Prostate gland (tissue), 2 donors: ENCODE measurements around the gene KIR2DL1. TPM values are rescaled to one million over a fixed set of nuclear protein-coding genes. Genes with fewer than 3 reads are reported as not detected.
"Not testable (repeated sequence)": the region's sequence is repeated elsewhere in the genome, so short reads cannot be mapped to it uniquely, and the experiment has no call there.

Source experiments
- DNase-seq: peaks from one replicate; pipeline ENCODE4 v3.0.0-alpha.2; 2019; ENCODE audit warnings: low spot score
- H3K27ac ChIP-seq, 2 donors: fragments of 200-600 bp; sonication (generic); 2 replicates each; pipeline ENCODE4 v1.5.1; 2017 to 2019
- H3K27me3 ChIP-seq: fragments of 200-600 bp; sonication (generic); replicated peaks from 2 replicates; pipeline ENCODE4 v1.5.1; 2019; ENCODE audit not compliant: insufficient read depth
- H3K36me3 ChIP-seq, 2 donors: fragments of 200-600 bp; sonication (generic); 1 replicate in 1 of 2; 2 replicates in 1 of 2; pipeline versions ENCODE4 v1.5.1 to v1.8.1; 2017 to 2019
- H3K4me1 ChIP-seq: fragments of 200-600 bp; sonication (generic); replicated peaks from 2 replicates; pipeline ENCODE4 v1.5.1; 2019
- H3K4me3 ChIP-seq, 2 donors: fragments of 200-600 bp; sonication (generic); 2 replicates each; pipeline ENCODE4 v1.5.1; 2017 to 2019
- H3K9me3 ChIP-seq: fragments of 200-600 bp; sonication (generic); 2 replicates; pipeline ENCODE4 v1.5.1; 2017
- CTCF ChIP-seq, 4 experiments: fragments of 200-600 bp in 2 of 4; fragments of 450-650 bp in 2 of 4; sonication (generic) in 2 of 4; IDR thresholded peaks; 1 replicate in 3 of 4; 2 replicates in 1 of 4; pipeline ENCODE4 v1.5.1; 2016 to 2019; ENCODE audit warnings: antibody characterized with exemption in 4 of 4, mild to moderate bottlenecking in 2 of 4, moderate library complexity in 2 of 4
- POLR2A ChIP-seq: fragments of 450-650 bp; IDR thresholded peaks from one replicate; pipeline ENCODE4 v1.6.1; 2016; ENCODE audit warnings: antibody characterized with exemption, mild to moderate bottlenecking
- POLR2AphosphoS5 ChIP-seq: sonication (generic); formaldehyde crosslinking; IDR thresholded peaks from one replicate; pipeline ENCODE4 v1.6.1; 2017; ENCODE audit warnings: antibody characterized with exemption
- WGBS: methylation state at CpG from one replicate; pipeline ENCODE4 v1.1.5; 2018; 5-methylcytosine and 5-hydroxymethylcytosine counted together
- intact Hi-C: fragments of 100-400 bp; cut with DNase I; formaldehyde crosslinking; loops from one replicate; pipeline ENCODE4 v1.14.2; 2022
- total RNA-seq, 2 donors: library from RNA; depleted of rRNA; stranded (reverse); fragments of >200 nt; gene quantifications; one replicate each; pipeline ENCODE4 v1.1.0, GENCODE V29; 2016

KIR2DL1 gene
- total RNA-seq, 2 donors from 2014 or later: not detected

DNA sequence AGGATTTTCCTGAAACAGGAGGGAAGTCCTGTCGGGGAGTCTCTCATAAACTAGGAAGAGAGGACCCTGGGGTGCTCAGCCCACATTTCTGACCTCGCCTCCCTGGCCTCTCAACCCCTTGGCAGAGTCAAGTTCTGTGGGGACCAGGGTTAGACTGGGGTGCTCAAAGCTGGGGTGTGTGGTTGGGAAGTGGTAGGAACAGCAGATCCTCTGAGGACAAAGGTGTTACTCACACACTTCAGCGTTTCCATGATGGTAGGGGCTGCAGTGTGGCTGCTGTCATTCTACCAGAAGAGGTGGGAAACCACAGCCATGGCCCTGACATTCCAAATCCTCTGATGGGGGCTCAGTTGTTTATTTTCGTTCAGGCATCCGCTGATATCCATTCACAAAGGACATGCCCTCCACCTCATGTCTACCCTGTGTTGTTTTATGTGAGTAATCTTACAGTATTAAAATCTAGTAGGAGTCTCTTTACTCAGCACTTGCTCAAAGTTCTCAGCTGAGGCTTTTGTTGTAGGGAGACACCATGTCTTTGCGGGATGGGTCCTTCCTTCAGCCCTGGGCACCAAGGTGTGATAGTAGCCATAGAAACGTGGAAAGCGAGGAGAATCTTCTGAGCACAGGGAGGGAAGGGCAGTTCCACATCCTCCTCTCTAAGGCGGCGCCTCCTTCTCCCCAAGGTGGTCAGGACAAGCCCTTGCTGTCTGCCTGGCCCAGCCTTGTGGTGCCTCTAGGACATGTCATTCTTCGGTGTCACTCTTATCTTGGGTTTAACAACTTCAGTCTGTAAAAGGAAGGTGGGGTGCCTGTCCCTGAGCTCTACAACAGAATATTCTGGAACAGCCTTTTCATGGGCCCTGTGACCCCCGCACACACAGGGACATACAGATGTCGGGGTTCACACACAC, 29.8 kb upstream of the KIR2DL1 start:
- no peaks in the 10 kb centered on the region for H3K36me3 ChIP-seq
- no peaks in the 10 kb centered on the region for H3K27me3 ChIP-seq
- intact Hi-C loops: loop anchor here (2.0 kb wide), 1 partner anchor 57 kb away; no protein-coding TSS in a partner anchor
- TF ChIP-seq POLR2A (no peak), POLR2AphosphoS5 (no peak), CTCF (IDR thresholded peaks at IDR 0.05) (no peak)
- no peak for DNase-seq
- WGBS: 87% methylated on average over 13 of the region's 13 CpGs
- no peaks in the 10 kb centered on the region for H3K4me1 ChIP-seq
- H3K4me3 ChIP-seq: no peak overlapping the region
- no peak overlapping the region for H3K27ac ChIP-seq
- no peaks in the 10 kb centered on the region for H3K9me3 ChIP-seq

DNA sequence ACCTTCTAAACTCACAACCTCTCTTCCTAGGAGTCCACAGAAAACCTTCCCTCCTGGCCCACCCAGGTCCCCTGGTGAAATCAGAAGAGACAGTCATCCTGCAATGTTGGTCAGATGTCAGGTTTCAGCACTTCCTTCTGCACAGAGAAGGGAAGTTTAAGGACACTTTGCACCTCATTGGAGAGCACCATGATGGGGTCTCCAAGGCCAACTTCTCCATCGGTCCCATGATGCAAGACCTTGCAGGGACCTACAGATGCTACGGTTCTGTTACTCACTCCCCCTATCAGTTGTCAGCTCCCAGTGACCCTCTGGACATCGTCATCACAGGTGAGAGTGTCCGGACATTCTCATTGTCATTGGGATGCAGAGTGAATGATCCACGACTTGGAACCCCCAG, 27.6 kb upstream of the KIR2DL1 start:
- H3K4me1 ChIP-seq, H3K4me3 ChIP-seq, H3K9me3 ChIP-seq, H3K27ac ChIP-seq, H3K27me3 ChIP-seq, DNase-seq, intact Hi-C loops, H3K36me3 ChIP-seq: not testable (repeated sequence)
- 62% methylated on average over 5 of the region's 5 CpGs for WGBS

- H3K4me1 ChIP-seq, H3K27me3 ChIP-seq, H3K4me3 ChIP-seq, H3K36me3 ChIP-seq, intact Hi-C loops, DNase-seq, H3K27ac ChIP-seq, H3K9me3 ChIP-seq: not testable (repeated sequence)
- WGBS: 74% methylated on average over 5 of the region's 5 CpGs
Observed at GRCh38 chr19:54744080-54744479, 25.5 kb upstream of the KIR2DL1 start.

GRCh38 chr19:54747614-54748322, 21.8 kb upstream of the KIR2DL1 start:
- H3K9me3 ChIP-seq, H3K27me3 ChIP-seq, intact Hi-C loops, DNase-seq, H3K27ac ChIP-seq, H3K4me1 ChIP-seq, H3K4me3 ChIP-seq, H3K36me3 ChIP-seq: not testable (repeated sequence)
- whole genome bisulfite sequencing: 68% methylated on average over 9 of the region's 9 CpGs

GRCh38 chr19:54750276-54750675, 19.3 kb upstream of the KIR2DL1 start:
- H3K4me3 ChIP-seq, H3K4me1 ChIP-seq, H3K9me3 ChIP-seq, intact Hi-C loops, H3K36me3 ChIP-seq, H3K27ac ChIP-seq, DNase-seq, H3K27me3 ChIP-seq: not testable (repeated sequence)
- WGBS: 71% methylated on average over 6 of the region's 6 CpGs

GRCh38 chr19:54756204-54757110, 13.1 kb upstream of the KIR2DL1 start:
- H3K27ac ChIP-seq, H3K27me3 ChIP-seq, H3K4me3 ChIP-seq, H3K4me1 ChIP-seq, H3K9me3 ChIP-seq, H3K36me3 ChIP-seq, DNase-seq, intact Hi-C loops: not testable (repeated sequence)
- WGBS: 82% methylated on average over 11 of the region's 12 CpGs

DNA sequence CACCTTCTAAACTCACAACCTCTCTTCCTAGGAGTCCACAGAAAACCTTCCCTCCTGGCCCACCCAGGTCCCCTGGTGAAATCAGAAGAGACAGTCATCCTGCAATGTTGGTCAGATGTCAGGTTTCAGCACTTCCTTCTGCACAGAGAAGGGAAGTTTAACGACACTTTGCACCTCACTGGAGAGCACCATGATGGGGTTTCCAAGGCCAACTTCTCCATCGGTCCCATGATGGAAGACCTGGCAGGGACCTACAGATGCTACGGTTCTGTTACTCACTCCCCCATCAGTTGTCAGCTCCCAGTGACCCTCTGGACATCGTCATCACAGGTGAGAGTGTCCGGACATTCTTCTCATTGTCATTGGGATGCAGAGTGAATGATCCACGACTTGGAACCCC, 11.0 kb upstream of the KIR2DL1 start:
- H3K4me1 ChIP-seq, intact Hi-C loops, H3K4me3 ChIP-seq, H3K36me3 ChIP-seq, H3K27me3 ChIP-seq, H3K27ac ChIP-seq, H3K9me3 ChIP-seq, DNase-seq: not testable (repeated sequence)
- 63% methylated on average over 6 of the region's 6 CpGs for WGBS

DNA sequence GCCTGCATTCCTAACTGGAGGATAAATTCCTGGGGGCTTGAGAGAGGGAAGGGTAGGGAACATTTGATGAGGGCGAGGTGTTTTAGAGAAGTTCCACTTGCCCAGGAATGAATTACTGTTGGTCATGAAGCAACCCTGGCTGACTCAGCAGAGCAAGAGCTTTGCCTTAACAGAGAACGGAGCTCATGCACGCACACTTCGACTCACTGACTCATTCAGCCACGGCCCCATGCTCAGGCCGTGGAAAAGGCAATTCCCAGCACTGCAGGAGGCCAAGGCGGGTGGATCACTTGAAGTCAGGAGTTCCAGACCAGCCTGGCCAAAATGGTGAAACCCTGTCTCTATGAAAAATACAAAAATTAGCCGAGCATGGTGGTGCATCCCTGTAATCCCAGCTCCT, 5.4 kb upstream of the KIR2DL1 start:
- H3K4me1 ChIP-seq, H3K9me3 ChIP-seq, H3K36me3 ChIP-seq, H3K27ac ChIP-seq, H3K27me3 ChIP-seq, intact Hi-C loops, H3K4me3 ChIP-seq, DNase-seq: not testable (repeated sequence)
- 68% methylated on average over 8 of the region's 8 CpGs for WGBS

DNA sequence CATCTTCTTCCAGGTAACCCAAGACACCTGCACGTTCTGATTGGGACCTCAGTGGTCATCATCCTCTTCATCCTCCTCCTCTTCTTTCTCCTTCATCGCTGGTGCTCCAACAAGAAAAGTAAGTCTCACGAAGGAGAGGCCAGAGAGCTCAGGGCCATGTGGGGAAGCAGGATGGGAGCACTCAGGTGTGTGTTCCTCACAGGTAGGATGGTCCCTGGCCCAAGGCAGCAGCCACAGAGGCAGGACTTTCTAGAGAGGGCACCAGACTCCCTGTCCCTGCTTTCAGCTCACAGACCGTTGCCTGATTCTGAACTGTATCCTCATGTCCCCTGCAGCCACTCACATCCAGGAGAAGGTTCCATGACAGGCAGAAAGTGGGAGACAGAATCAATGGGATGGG, 3.1 kb upstream of the KIR2DL1 start:
- DNase-seq, H3K9me3 ChIP-seq, H3K4me1 ChIP-seq, H3K4me3 ChIP-seq, H3K27me3 ChIP-seq, H3K27ac ChIP-seq, intact Hi-C loops, H3K36me3 ChIP-seq: not testable (repeated sequence)
- 78% methylated on average over 4 of the region's 4 CpGs for WGBS

- intact Hi-C loops, H3K4me1 ChIP-seq, H3K27me3 ChIP-seq, H3K9me3 ChIP-seq, H3K27ac ChIP-seq, H3K4me3 ChIP-seq, H3K36me3 ChIP-seq, DNase-seq: not testable (repeated sequence)
- WGBS: 88% methylated on average over 4 of the region's 4 CpGs
Observed at GRCh38 chr19:54770511-54770910, 918 bp downstream of the KIR2DL1 start.
